AG10803 (cell line): ENCODE measurements around the gene ILKAP.

ENCODE experiments used
- DNase-seq: peaks from one replicate; pipeline ENCODE4 v3.0.0; 2010; ENCODE audit warnings: low read depth
- H3K4me3 ChIP-seq: 2 replicates; pipeline ENCODE4 v1.5.1; 2011; ENCODE audit warnings: mild to moderate bottlenecking, low read length, control low read depth
- TF ChIP-seq, protein P1 (sequence below): conservative IDR thresholded peaks from 2 replicates; pipeline ENCODE4 v1.5.1; 2011; ENCODE audit warnings: mild to moderate bottlenecking, low read length, control low read depth, inconsistent platforms

Gene ILKAP

DNA sequence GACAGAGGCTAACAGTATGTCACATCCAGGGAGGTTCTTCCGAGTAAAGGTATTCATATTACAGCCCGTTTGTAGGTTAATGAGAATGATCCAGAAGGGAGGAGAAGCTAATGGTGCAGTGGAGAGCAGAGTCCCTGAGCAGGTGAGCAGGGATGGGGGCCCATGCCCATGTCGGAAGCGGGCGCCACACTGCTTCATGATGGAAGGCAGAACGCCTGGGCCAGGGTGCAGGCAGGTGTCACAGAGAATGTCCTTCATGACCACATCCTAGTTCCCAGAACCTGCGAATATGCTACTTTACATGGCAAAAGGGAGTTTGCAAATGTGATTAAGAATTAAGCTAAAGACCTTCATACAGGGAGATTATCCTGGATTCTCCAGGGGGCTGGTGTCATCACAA lies 32.4 kb upstream of the ILKAP start:
- TF ChIP-seq, protein P1, sequence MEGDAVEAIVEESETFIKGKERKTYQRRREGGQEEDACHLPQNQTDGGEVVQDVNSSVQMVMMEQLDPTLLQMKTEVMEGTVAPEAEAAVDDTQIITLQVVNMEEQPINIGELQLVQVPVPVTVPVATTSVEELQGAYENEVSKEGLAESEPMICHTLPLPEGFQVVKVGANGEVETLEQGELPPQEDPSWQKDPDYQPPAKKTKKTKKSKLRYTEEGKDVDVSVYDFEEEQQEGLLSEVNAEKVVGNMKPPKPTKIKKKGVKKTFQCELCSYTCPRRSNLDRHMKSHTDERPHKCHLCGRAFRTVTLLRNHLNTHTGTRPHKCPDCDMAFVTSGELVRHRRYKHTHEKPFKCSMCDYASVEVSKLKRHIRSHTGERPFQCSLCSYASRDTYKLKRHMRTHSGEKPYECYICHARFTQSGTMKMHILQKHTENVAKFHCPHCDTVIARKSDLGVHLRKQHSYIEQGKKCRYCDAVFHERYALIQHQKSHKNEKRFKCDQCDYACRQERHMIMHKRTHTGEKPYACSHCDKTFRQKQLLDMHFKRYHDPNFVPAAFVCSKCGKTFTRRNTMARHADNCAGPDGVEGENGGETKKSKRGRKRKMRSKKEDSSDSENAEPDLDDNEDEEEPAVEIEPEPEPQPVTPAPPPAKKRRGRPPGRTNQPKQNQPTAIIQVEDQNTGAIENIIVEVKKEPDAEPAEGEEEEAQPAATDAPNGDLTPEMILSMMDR = no peak
- no peak for DNase-seq
- H3K4me3 ChIP-seq = no peak overlapping the region

DNA sequence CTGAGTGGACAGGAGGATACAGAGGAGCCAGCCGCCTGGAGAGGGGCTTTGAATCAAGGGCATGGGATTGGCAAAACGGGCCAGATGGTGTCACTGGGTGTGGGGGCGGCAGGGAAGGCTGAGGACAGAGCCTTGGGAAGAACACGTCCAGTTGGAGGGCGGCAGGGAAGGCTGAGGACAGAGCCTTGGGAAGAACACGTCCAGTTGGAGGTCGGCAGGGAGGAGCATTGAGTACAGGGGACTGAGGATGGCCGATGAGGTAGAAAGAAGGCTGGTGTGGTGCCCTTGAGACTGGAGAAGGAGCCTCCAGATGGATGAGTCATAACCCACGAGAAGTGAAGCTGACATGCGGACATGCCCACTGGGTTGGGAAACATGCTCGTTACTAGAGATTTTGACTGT lies 31.8 kb upstream of the ILKAP start:
- no peak overlapping the region for H3K4me3 ChIP-seq
- TF ChIP-seq, protein P1 = no peak
- DNase-seq = peak; percentile 23

DNA sequence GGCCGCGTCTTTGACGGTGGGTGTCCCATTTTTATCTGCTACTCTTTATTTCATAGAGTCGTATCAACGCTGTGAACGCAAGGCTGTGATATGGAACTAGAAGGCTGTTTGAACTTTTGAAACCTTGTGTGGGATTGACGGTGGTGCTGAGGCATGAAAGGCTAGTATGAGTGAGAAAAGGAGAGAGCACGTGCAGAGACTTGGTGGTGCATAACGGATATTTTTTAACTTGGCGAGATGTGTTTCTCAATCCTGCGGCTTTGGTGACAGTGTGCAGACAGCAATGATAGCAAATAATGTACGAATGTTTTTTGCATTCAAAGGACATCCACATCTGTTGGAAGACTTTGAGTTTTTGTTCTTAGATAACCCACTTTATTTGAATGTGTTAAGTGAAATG lies 30.1 kb upstream of the ILKAP start:
- no peak overlapping the region for H3K4me3 ChIP-seq
- TF ChIP-seq, protein P1 = no peak
- no peak for DNase-seq

GRCh38 chr2:238231809-238232208 lies 28.3 kb upstream of the ILKAP start:
- H3K4me3 ChIP-seq = no peak overlapping the region
- TF ChIP-seq, protein P1 = no peak
- no peak for DNase-seq

- H3K4me3 ChIP-seq = no peak overlapping the region
- TF ChIP-seq, protein P1 = no peak
- no peak for DNase-seq
These were observed 27.8 kb upstream of the ILKAP start for GRCh38 chr2:238231251-238231793.

- H3K4me3 ChIP-seq = no peak overlapping the region
- TF ChIP-seq, protein P1 = no peak
- DNase-seq = no peak
These were observed 27.2 kb upstream of the ILKAP start for GRCh38 chr2:238230699-238231098.

GRCh38 chr2:238228700-238229099 lies 25.2 kb upstream of the ILKAP start:
- DNase-seq = no peak

More at GRCh38 chr2:238228700-238229099, 25.2 kb upstream of the ILKAP start:
- TF ChIP-seq, protein P1 = no peak
- no peak overlapping the region for H3K4me3 ChIP-seq
